Skeletal muscle satellite cell (primary cell): ENCODE measurements around the gene UBE2Z.
"Not testable (repeated sequence)": the region's sequence is repeated elsewhere in the genome, so short reads cannot be mapped to it uniquely, and the experiment has no call there.

Source experiments
- H3K27me3 ChIP-seq: 2 replicates; pipeline ENCODE4 v1.7.0; 2013; ENCODE audit warnings: low read length; ENCODE audit not compliant: control insufficient read depth, insufficient read depth
- H3K36me3 ChIP-seq: 2 replicates; pipeline ENCODE4 v1.7.0; 2013; ENCODE audit warnings: mild to moderate bottlenecking, control low read depth, low read length; ENCODE audit not compliant: insufficient read depth
- H3K4me1 ChIP-seq: 2 replicates; pipeline ENCODE4 v1.7.0; 2013; ENCODE audit warnings: low read length; ENCODE audit not compliant: control insufficient read depth, insufficient read depth
- H3K4me2 ChIP-seq: 2 replicates; pipeline ENCODE4 v1.7.0; 2013; ENCODE audit warnings: mild to moderate bottlenecking, low read length
- H3K4me3 ChIP-seq: 2 replicates; pipeline ENCODE4 v1.7.0; 2013; ENCODE audit warnings: low read length
- H3K9ac ChIP-seq: 2 replicates; pipeline ENCODE4 v1.7.0; 2013; ENCODE audit warnings: mild to moderate bottlenecking, low read depth, low read length, moderate library complexity
- H3K9me3 ChIP-seq: replicated peaks from 2 replicates; pipeline ENCODE4 v1.7.0; 2013; ENCODE audit warnings: mild to moderate bottlenecking, control low read depth, low read length

Gene UBE2Z

GRCh38 chr17:48929812-48930165 lies 21.6 kb downstream of the UBE2Z start:
- Histone ChIP-seq H3K27me3 (no peaks in the 10 kb centered on the region), H3K9me3 (no peaks in the 10 kb centered on the region), H3K4me2 (no peak overlapping the region), H3K9ac (no peak overlapping the region), H3K4me1 (peaks cover 16% of the 10 kb centered on the region), H3K36me3 (peaks cover 95% of the 10 kb centered on the region), H3K4me3 (no peak overlapping the region)

- peaks cover 16% of the 10 kb centered on the region for H3K4me1 ChIP-seq
- H3K27me3 ChIP-seq, result no peaks in the 10 kb centered on the region
- H3K36me3 ChIP-seq, result peaks cover 90% of the 10 kb centered on the region
- no peaks in the 10 kb centered on the region for H3K9me3 ChIP-seq
- H3K9ac ChIP-seq, result no peak overlapping the region
- no peak overlapping the region for H3K4me2 ChIP-seq
- no peak overlapping the region for H3K4me3 ChIP-seq
Observed at GRCh38 chr17:48930435-48930873, 22.2 kb downstream of the UBE2Z start.

- Histone ChIP-seq H3K4me1 (peaks cover 11% of the 10 kb centered on the region), H3K36me3 (peaks cover 84% of the 10 kb centered on the region), H3K9me3 (no peaks in the 10 kb centered on the region), H3K27me3 (no peaks in the 10 kb centered on the region), H3K4me2 (no peak overlapping the region), H3K4me3 (no peak overlapping the region), H3K9ac (no peak overlapping the region)
Observed at GRCh38 chr17:48933035-48933434, 24.8 kb downstream of the UBE2Z start.

GRCh38 chr17:48944515-48945260 lies 36.5 kb downstream of the UBE2Z start, which contains the start of gene SNF8:
Gene SNF8 (minus strand): TSS chr17:48944842. CDS start chr17:48944734, 108 bp downstream.
- no peaks in the 10 kb centered on the region for H3K9me3 ChIP-seq
- H3K36me3 ChIP-seq, result peaks cover 12% of the 10 kb centered on the region
- peak within 1 kb of the TSS; percentile 85 for H3K4me2 ChIP-seq
- H3K9ac ChIP-seq, result peak within 1 kb of the TSS; percentile 94
- H3K4me3 ChIP-seq, result peak within 1 kb of the TSS; percentile 85
- H3K27me3 ChIP-seq, result no peaks in the 10 kb centered on the region
- peaks cover 22% of the 10 kb centered on the region for H3K4me1 ChIP-seq

- peak overlapping the region; percentile 94 for H3K9ac ChIP-seq
- H3K4me1 ChIP-seq, result peaks cover 22% of the 10 kb centered on the region
- H3K27me3 ChIP-seq, H3K9me3 ChIP-seq: not testable (repeated sequence)
- peak overlapping the region; percentile 85 for H3K4me3 ChIP-seq
- H3K36me3 ChIP-seq, result peaks cover 12% of the 10 kb centered on the region
- H3K4me2 ChIP-seq, result peak overlapping the region; percentile 85
Observed at GRCh38 chr17:48945261-48945651, 37.0 kb downstream of the UBE2Z start.

GRCh38 chr17:48951572-48951971 lies 43.4 kb downstream of the UBE2Z start:
- no peaks in the 10 kb centered on the region for H3K9me3 ChIP-seq
- H3K4me1 ChIP-seq, result no peaks in the 10 kb centered on the region
- H3K4me2 ChIP-seq, result no peak overlapping the region
- no peaks in the 10 kb centered on the region for H3K36me3 ChIP-seq
- no peaks in the 10 kb centered on the region for H3K27me3 ChIP-seq
- H3K9ac ChIP-seq, result no peak overlapping the region
- H3K4me3 ChIP-seq, result no peak overlapping the region

GRCh38 chr17:48952904-48953303 lies 44.7 kb downstream of the UBE2Z start:
- no peak overlapping the region for H3K9ac ChIP-seq
- H3K9me3 ChIP-seq, result no peaks in the 10 kb centered on the region
- no peak overlapping the region for H3K4me3 ChIP-seq
- H3K27me3 ChIP-seq, result no peaks in the 10 kb centered on the region
- H3K36me3 ChIP-seq, result no peaks in the 10 kb centered on the region
- no peaks in the 10 kb centered on the region for H3K4me1 ChIP-seq
- no peak overlapping the region for H3K4me2 ChIP-seq

- no peaks in the 10 kb centered on the region for H3K4me1 ChIP-seq
- H3K4me3 ChIP-seq, result no peak overlapping the region
- H3K9ac ChIP-seq, result no peak overlapping the region
- no peaks in the 10 kb centered on the region for H3K27me3 ChIP-seq
- no peaks in the 10 kb centered on the region for H3K9me3 ChIP-seq
- H3K36me3 ChIP-seq, result no peaks in the 10 kb centered on the region
- no peak overlapping the region for H3K4me2 ChIP-seq
Observed at GRCh38 chr17:48954300-48954755, 46.1 kb downstream of the UBE2Z start.

- Histone ChIP-seq H3K4me2 (peak overlapping the region; percentile 86), H3K27me3 (no peaks in the 10 kb centered on the region), H3K4me1 (peaks cover 19% of the 10 kb centered on the region), H3K4me3 (peak overlapping the region; percentile 56), H3K9me3 (no peaks in the 10 kb centered on the region), H3K36me3 (no peaks in the 10 kb centered on the region), H3K9ac (peak overlapping the region; percentile 31)
Observed at GRCh38 chr17:48960834-48961515, 52.8 kb downstream of the UBE2Z start.

GRCh38 chr17:48961516-48962233 lies 53.5 kb downstream of the UBE2Z start:
- peak overlapping the region; percentile 86 for H3K4me2 ChIP-seq
- no peaks in the 10 kb centered on the region for H3K27me3 ChIP-seq
- H3K36me3 ChIP-seq, result no peaks in the 10 kb centered on the region
- H3K4me1 ChIP-seq, result peaks cover 19% of the 10 kb centered on the region
- peak overlapping the region; percentile 59 for H3K9ac ChIP-seq
- H3K4me3 ChIP-seq, result peak overlapping the region; percentile 63
- no peaks in the 10 kb centered on the region for H3K9me3 ChIP-seq

GRCh38 chr17:48970224-48970623 lies 62.0 kb downstream of the UBE2Z start:
- Histone ChIP-seq H3K4me3 (no peak overlapping the region), H3K36me3 (no peaks in the 10 kb centered on the region), H3K27me3 (no peaks in the 10 kb centered on the region), H3K9ac (no peak overlapping the region), H3K4me1 (peaks cover 35% of the 10 kb centered on the region), H3K4me2 (no peak overlapping the region), H3K9me3 (no peaks in the 10 kb centered on the region)
